Left ventricle myocardium inferior (tissue), 1 donor: ENCODE data around the gene NRAP. TPM values are rescaled to one million over a fixed set of nuclear protein-coding genes. Genes with fewer than 3 reads are reported as not detected.

ENCODE experiments used
- DNase-seq: peaks from one replicate; pipeline ENCODE4 v3.0.0-alpha.2; 2020
- H3K27ac ChIP-seq: fragments of 200-600 bp; replicated peaks from 2 replicates; pipeline ENCODE4 v1.8.0; 2021
- H3K27me3 ChIP-seq: fragments of 200-600 bp; 2 replicates; pipeline ENCODE4 v1.8.0; 2021; ENCODE audit warnings: low read depth
- H3K36me3 ChIP-seq: fragments of 200-600 bp; 2 replicates; pipeline ENCODE4 v1.8.0; 2021
- H3K4me1 ChIP-seq: fragments of 200-600 bp; 2 replicates; pipeline ENCODE4 v1.8.0; 2021
- H3K4me3 ChIP-seq: fragments of 200-600 bp; 2 replicates; pipeline ENCODE4 v1.8.0; 2021; ENCODE audit warnings: mild to moderate bottlenecking, moderate library complexity
- H3K9me3 ChIP-seq: fragments of 200-600 bp; replicated peaks from 2 replicates; pipeline ENCODE4 v1.8.0; 2021
- intact Hi-C: fragments of 100-400 bp; cut with micrococcal nuclease; formaldehyde crosslinking; loops from one replicate; pipeline ENCODE4 v1.11.0; 2022
- total RNA-seq: library from RNA; stranded (reverse); fragmentation: NEBNext Ultra II Directional; extraction: Animal tissue kit (Norgen Biotek cat#: 25700); gene quantifications from one replicate; pipeline ENCODE4 v1.2.1, GENCODE V29; 2021
- TF ChIP-seq, protein P1 (sequence below): fragments of 200-600 bp; IDR thresholded peaks from 2 replicates; pipeline ENCODE4 v1.8.0; 2021; ENCODE audit warnings: antibody characterized with exemption, mild to moderate bottlenecking, borderline replicate concordance
- donor health status: DM: no; HTN: yes; CAD: no; lungs with severe emphysema.

Gene NRAP
- total RNA-seq, 1 donor from 2014 or later: 1,025 TPM

DNA sequence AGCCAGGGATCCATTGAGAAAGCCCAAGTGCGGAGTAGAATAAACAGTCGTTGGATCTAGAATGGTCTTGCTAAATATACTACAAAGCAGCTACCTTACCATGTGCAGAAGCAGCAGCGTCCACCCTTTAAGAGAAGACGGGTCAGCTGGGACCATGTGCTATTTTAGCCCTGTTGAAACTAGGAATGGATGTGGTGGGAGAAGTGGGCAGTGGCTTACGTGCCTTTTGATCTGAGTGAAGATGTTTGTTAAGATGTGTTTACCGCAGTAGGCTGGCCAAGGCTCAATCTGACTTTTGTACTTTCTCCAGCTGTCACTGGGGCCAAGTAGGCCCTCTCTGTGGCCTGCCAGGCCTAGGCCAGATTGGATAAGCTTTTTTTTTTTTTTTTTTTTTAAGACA, 101.8 kb downstream of the NRAP start:
- H3K27ac ChIP-seq: no peak overlapping the region
- H3K9me3 ChIP-seq: no peaks in the 10 kb centered on the region
- intact Hi-C loops: no loop called here
- TF ChIP-seq, protein P1, sequence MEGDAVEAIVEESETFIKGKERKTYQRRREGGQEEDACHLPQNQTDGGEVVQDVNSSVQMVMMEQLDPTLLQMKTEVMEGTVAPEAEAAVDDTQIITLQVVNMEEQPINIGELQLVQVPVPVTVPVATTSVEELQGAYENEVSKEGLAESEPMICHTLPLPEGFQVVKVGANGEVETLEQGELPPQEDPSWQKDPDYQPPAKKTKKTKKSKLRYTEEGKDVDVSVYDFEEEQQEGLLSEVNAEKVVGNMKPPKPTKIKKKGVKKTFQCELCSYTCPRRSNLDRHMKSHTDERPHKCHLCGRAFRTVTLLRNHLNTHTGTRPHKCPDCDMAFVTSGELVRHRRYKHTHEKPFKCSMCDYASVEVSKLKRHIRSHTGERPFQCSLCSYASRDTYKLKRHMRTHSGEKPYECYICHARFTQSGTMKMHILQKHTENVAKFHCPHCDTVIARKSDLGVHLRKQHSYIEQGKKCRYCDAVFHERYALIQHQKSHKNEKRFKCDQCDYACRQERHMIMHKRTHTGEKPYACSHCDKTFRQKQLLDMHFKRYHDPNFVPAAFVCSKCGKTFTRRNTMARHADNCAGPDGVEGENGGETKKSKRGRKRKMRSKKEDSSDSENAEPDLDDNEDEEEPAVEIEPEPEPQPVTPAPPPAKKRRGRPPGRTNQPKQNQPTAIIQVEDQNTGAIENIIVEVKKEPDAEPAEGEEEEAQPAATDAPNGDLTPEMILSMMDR: no peak
- no peaks in the 10 kb centered on the region for H3K36me3 ChIP-seq
- no peak for DNase-seq
- H3K4me3 ChIP-seq: no peak overlapping the region
- peaks cover 31% of the 10 kb centered on the region for H3K27me3 ChIP-seq
- H3K4me1 ChIP-seq: peaks cover 14% of the 10 kb centered on the region

DNA sequence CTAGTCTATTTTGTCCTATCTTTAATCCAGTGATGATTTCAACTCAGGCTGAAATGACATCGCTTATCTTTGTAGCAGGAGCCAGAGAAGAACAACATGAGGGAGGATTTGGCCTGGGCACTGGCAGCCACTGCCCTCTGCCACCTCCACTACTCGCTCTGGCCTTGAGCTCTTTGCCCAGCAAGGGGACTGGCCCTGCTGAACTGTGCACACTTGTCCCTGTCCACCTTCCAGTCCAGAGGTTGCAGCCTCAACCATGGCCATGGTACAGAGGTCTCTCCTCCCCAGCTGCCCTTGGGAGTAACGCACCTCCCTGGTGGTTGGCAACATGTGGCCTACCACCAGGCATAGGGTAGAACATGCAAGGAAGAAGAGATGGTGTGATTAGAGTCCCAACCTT, 102.6 kb downstream of the NRAP start:
- H3K27ac ChIP-seq: no peak overlapping the region
- intact Hi-C loops: no loop called here
- DNase-seq: no peak

DNA sequence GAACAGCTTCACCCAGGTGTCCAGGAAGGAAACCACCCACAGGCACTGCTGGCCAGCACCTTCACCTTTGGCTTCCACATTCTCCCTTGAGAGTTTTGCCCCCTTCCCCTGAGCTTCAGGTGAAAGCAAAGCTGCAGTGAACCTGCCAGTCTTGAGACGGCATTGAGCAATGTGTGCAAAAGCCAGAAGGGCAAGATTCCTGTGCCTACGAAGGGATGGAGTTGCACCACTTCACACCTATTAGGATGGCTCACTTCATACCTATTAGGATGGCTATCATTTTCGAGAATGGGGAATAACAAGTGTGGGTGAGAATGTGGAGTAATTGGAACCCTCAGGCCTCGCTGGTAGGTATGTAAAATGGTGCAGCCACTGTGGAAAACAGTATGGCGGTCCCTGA, 103.8 kb downstream of the NRAP start:
- no peak for DNase-seq
- Histone ChIP-seq H3K27ac (no peak overlapping the region), H3K4me1 (peaks cover 17% of the 10 kb centered on the region), H3K36me3 (no peaks in the 10 kb centered on the region), H3K9me3 (no peaks in the 10 kb centered on the region), H3K4me3 (no peak overlapping the region), H3K27me3 (peaks cover 48% of the 10 kb centered on the region)
- intact Hi-C loops: no loop called here
- TF ChIP-seq, protein P1: no peak

More for the DNA sequence above, 102.6 kb downstream of the NRAP start:
- Histone ChIP-seq H3K4me1 (peaks cover 17% of the 10 kb centered on the region), H3K9me3 (no peaks in the 10 kb centered on the region), H3K36me3 (no peaks in the 10 kb centered on the region), H3K27me3 (peaks cover 39% of the 10 kb centered on the region), H3K4me3 (no peak overlapping the region)
- TF ChIP-seq, protein P1: no peak

DNA sequence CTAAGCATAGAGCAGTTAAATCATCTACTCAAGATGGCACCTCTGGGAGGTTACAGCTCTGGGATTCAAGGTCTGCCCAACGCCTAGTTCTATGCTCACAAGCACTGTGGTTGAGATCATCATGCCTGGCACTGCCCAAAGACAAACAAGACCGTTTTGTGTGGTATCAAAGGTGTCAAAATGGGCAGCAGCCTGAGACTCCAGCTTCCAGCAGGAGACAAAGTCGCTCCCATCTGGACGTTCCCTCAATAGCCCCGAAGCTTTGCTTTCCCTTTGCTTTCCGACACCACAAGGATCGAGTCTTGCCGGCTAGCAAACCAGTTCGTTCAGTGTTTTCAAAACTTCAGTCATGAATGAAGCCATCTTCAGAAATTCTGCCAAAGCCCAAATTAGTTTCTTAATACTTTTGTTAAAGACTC, 105.9 kb downstream of the NRAP start:
- H3K9me3 ChIP-seq: no peaks in the 10 kb centered on the region
- DNase-seq: no peak
- H3K4me1 ChIP-seq: peaks cover 13% of the 10 kb centered on the region
- intact Hi-C loops: no loop called here
- TF ChIP-seq, protein P1: no peak
- H3K36me3 ChIP-seq: no peaks in the 10 kb centered on the region
- H3K27ac ChIP-seq: no peak overlapping the region
- peak overlapping the region; percentile 20 for H3K4me3 ChIP-seq
- H3K27me3 ChIP-seq: peaks cover 70% of the 10 kb centered on the region

DNA sequence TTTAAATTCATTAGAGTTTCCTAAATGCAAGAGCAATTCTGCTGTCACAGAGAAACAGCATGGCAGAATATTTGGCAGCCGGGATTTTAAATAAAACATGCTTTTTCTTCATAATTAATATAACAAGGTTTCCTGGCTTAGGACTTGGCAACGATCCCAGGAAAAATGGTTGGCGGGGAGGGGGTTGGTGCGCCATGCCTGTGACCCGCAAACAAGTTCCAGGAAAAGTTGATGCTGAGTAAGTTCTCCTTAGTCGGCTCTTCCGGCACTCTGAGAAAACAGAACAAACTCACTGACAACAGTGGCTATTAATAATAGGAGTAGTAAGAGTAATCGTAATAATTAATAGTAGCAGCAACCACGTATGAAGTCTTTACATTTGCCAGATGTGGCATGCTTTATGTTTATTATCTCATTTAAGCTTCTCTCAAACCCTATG, 106.4 kb downstream of the NRAP start:
- H3K9me3 ChIP-seq: no peaks in the 10 kb centered on the region
- peaks cover 70% of the 10 kb centered on the region for H3K27me3 ChIP-seq
- peaks cover 13% of the 10 kb centered on the region for H3K4me1 ChIP-seq
- H3K27ac ChIP-seq: no peak overlapping the region
- no peaks in the 10 kb centered on the region for H3K36me3 ChIP-seq
- intact Hi-C loops: no loop called here
- H3K4me3 ChIP-seq: peak overlapping the region; percentile 20
- DNase-seq: no peak
- TF ChIP-seq, protein P1: no peak
